Activated CD8-positive, alpha-beta T cell treated with anti-CD3 and anti-CD28 coated beads for 36 hours (primary cell): Measurements from ENCODE around the gene LRRC31. TPM values are rescaled to one million over a fixed set of nuclear protein-coding genes. Genes with fewer than 3 reads are reported as not detected.

Experiments
- ATAC-seq: fragments of 200-7000 bp; cut with Tn5 transposase; one replicate; pipeline ENCODE4 v1.10.0; 2021; ENCODE audit warnings: mild to moderate bottlenecking, moderate library complexity
- CTCF ChIA-PET: fragments of 350-600 bp; sonication (Branson Sonifier 250); formaldehyde crosslinking; loops from one replicate; lab custom pipeline; 2021; ENCODE audit warnings: antibody characterized with exemption; lab: Charles Lee
- POLR2A ChIA-PET: fragments of 350-600 bp; sonication (Branson Sonifier 250); formaldehyde crosslinking; loops from one replicate; lab custom pipeline; 2021; ENCODE audit warnings: antibody characterized with exemption; lab: Charles Lee
- DNase-seq: peaks from one replicate; pipeline ENCODE4 v3.0.0-alpha.2; 2020
- H3K27ac Mint-ChIP-seq: one replicate; pipeline ENCODE4 v1.8.0; 2021; ENCODE audit warnings: mild to moderate bottlenecking, mixed read lengths
- H3K27me3 Mint-ChIP-seq: one replicate; pipeline ENCODE4 v1.8.0; 2021; ENCODE audit warnings: mixed read lengths
- H3K36me3 Mint-ChIP-seq: one replicate; pipeline ENCODE4 v1.8.0; 2021; ENCODE audit warnings: low read depth, mixed read lengths
- H3K4me1 Mint-ChIP-seq: one replicate; pipeline ENCODE4 v1.8.0; 2021; ENCODE audit warnings: low read depth, mixed read lengths
- H3K4me3 Mint-ChIP-seq: one replicate; pipeline ENCODE4 v1.8.0; 2021; ENCODE audit warnings: mild to moderate bottlenecking, moderate library complexity, mixed read lengths
- H3K9me3 Mint-ChIP-seq: one replicate; pipeline ENCODE4 v1.8.0; 2021; ENCODE audit warnings: mixed read lengths
- CTCF ChIP-seq: fragments of 200-600 bp; IDR thresholded peaks from one replicate; pipeline ENCODE4 v1.8.0; 2022; ENCODE audit warnings: antibody characterized with exemption, mild to moderate bottlenecking
- intact Hi-C: fragments of 100-400 bp; cut with micrococcal nuclease; formaldehyde crosslinking; loops from one replicate; pipeline ENCODE4 v1.10.0; 2022
- total RNA-seq, 2 experiments: library from RNA; stranded (reverse); gene quantifications; one replicate each; pipeline ENCODE4 v1.2.3, GENCODE V29; 2021

Gene LRRC31
- total RNA-seq, 2 experiments from 2014 or later: not detected

GRCh38 chr3:169842960-169843359 is 26.8 kb downstream of the LRRC31 start:
- ATAC-seq (no peak), DNase-seq (no peak)
- Mint-ChIP-seq H3K9me3 (no peaks in the 10 kb centered on the region), H3K4me1 (no peaks in the 10 kb centered on the region), H3K27me3 (peaks cover 7% of the 10 kb centered on the region), H3K36me3 (no peaks in the 10 kb centered on the region), H3K4me3 (no peak overlapping the region), H3K27ac (no peak overlapping the region)
- no peak for TF ChIP-seq CTCF
- ChIA-PET CTCF (interaction anchor here (1.2 to 3.6 kb wide), 2 partner anchors 20 to 80 kb away, joined by 4 to 16 read pairs; no protein-coding TSS in a partner anchor), POLR2A (interaction anchor here (0.7 kb wide), 1 partner anchor 403 kb away, joined by 3 read pairs; no protein-coding TSS in a partner anchor)
- intact Hi-C loops: no loop called here

GRCh38 chr3:169841171-169841570 is 28.6 kb downstream of the LRRC31 start:
- no peak for TF ChIP-seq CTCF
- intact Hi-C loops: no loop called here
- Mint-ChIP-seq H3K4me1 (no peaks in the 10 kb centered on the region), H3K4me3 (no peak overlapping the region), H3K27ac (no peak overlapping the region), H3K36me3 (no peaks in the 10 kb centered on the region), H3K9me3 (no peaks in the 10 kb centered on the region), H3K27me3 (peaks cover 7% of the 10 kb centered on the region)
- DNase-seq (no peak), ATAC-seq (no peak)
- ChIA-PET POLR2A (no interaction called here), CTCF (interaction anchor here (1.7 kb wide), 1 partner anchor 22 kb away, joined by 6 read pairs; no protein-coding TSS in a partner anchor)

- no peak for TF ChIP-seq CTCF
- DNase-seq (no peak), ATAC-seq (no peak)
- no peaks in the 10 kb centered on the region for H3K4me1 Mint-ChIP-seq
- H3K4me3 Mint-ChIP-seq: no peak overlapping the region
- H3K9me3 Mint-ChIP-seq: no peaks in the 10 kb centered on the region
- H3K27ac Mint-ChIP-seq: no peak overlapping the region
- POLR2A ChIA-PET: no interaction called here
- no peaks in the 10 kb centered on the region for H3K36me3 Mint-ChIP-seq
- intact Hi-C loops: no loop called here
- H3K27me3 Mint-ChIP-seq: peaks cover 7% of the 10 kb centered on the region
- CTCF ChIA-PET: no interaction called here
These were observed 31.2 kb downstream of the LRRC31 start for GRCh38 chr3:169838511-169839030.

GRCh38 chr3:169836942-169837275 is 32.8 kb downstream of the LRRC31 start:
- POLR2A ChIA-PET: no interaction called here
- DNase-seq: no peak
- Mint-ChIP-seq H3K9me3 (no peaks in the 10 kb centered on the region), H3K4me1 (no peaks in the 10 kb centered on the region), H3K36me3 (no peaks in the 10 kb centered on the region), H3K27me3 (peaks cover 7% of the 10 kb centered on the region), H3K27ac (no peak overlapping the region), H3K4me3 (no peak overlapping the region)
- TF ChIP-seq CTCF: no peak
- ATAC-seq: no peak
- CTCF ChIA-PET: no interaction called here
- intact Hi-C loops: no loop called here

GRCh38 chr3:169836078-169836941 is 33.4 kb downstream of the LRRC31 start:
- DNase-seq: no peak

More at GRCh38 chr3:169836078-169836941, 33.4 kb downstream of the LRRC31 start:
- no peak for ATAC-seq
- Mint-ChIP-seq H3K4me1 (no peaks in the 10 kb centered on the region), H3K27ac (no peak overlapping the region), H3K36me3 (no peaks in the 10 kb centered on the region), H3K9me3 (no peaks in the 10 kb centered on the region), H3K4me3 (no peak overlapping the region), H3K27me3 (peaks cover 7% of the 10 kb centered on the region)
- no peak for TF ChIP-seq CTCF
- intact Hi-C loops: no loop called here
- CTCF ChIA-PET: no interaction called here
- POLR2A ChIA-PET: no interaction called here
